Measurements from ENCODE around the gene HOATZ.

DNA sequence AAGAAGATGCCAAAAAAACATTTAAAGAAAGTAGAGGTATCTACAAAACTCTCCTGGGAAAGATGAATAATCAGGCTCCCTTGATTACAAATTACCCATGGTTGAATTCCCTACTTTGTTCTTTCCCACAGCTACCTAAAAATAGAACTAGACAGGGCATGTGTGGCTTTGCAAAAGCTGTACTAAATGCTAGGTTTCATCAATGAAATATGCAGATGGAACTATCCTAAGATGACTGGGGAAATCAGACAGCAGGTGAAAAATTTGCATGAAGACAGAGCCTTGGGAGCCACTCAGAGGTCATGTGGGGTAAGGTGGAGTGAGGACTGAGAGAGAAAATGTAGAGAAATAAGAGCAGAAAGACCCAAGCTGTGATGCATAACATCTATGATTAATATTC lies 40.7 kb downstream of the HOATZ start:
- TF ChIP-seq, protein P1, sequence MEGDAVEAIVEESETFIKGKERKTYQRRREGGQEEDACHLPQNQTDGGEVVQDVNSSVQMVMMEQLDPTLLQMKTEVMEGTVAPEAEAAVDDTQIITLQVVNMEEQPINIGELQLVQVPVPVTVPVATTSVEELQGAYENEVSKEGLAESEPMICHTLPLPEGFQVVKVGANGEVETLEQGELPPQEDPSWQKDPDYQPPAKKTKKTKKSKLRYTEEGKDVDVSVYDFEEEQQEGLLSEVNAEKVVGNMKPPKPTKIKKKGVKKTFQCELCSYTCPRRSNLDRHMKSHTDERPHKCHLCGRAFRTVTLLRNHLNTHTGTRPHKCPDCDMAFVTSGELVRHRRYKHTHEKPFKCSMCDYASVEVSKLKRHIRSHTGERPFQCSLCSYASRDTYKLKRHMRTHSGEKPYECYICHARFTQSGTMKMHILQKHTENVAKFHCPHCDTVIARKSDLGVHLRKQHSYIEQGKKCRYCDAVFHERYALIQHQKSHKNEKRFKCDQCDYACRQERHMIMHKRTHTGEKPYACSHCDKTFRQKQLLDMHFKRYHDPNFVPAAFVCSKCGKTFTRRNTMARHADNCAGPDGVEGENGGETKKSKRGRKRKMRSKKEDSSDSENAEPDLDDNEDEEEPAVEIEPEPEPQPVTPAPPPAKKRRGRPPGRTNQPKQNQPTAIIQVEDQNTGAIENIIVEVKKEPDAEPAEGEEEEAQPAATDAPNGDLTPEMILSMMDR (optimal IDR thresholded peaks at IDR 0.05 in 1 of 3, IDR thresholded peaks at IDR 0.05 in 1 of 3, conservative IDR thresholded peaks at IDR 0.05 in 1 of 3; ENCODE audit: extremely low read depth in 1 of 3, insufficient read depth in 2 of 3, low read length in 3 of 3), result peak in 1 of 3 experiments; percentile 27
- TF ChIP-seq EZH2 (IDR thresholded peaks at IDR 0.05; ENCODE audit: low read length), result no peak
